GM12801 (cell line): Measurements from ENCODE around the gene CDK2AP2.

Experiments used
- TF ChIP-seq, protein P1 (sequence below): IDR thresholded peaks from one replicate; pipeline ENCODE4 v1.5.1; 2011; ENCODE audit warnings: control low read depth; ENCODE audit not compliant: insufficient read length; ENCODE audit errors: extremely low read depth

The CDK2AP2 gene

DNA sequence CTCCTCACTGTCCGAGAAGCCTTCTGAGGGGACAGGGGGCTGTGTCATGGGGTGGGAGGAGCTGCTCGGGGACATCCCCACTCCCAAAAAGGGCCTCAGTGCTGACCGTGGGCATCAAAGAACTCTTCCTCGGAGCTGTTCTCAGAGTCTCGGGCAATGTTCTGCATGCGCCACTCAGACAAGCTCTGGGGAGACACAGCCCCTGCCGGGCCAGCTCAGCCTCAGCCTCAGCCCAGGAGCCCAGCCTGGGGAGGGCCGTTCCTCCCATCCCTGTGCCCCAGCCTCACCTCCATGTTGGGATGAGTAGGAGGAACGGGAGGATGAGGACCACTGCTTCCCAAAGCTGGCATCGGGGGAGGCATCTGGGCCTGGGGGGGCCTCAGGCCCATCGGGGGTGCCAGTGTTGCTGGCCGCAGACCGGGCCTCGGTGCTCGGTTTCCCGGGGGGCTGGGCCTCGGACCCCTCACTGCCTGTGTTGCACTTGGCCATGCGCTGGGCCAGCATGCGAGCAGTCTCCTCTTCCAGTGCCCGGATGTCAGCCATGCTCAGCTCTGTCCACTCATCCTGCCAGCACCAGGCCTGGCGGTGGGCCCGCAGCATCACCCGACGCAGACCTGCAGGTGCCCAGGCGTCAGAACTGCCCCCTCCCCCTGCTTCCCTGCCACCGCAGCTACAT lies 8.0 kb downstream of the CDK2AP2 start:
- TF ChIP-seq, protein P1, sequence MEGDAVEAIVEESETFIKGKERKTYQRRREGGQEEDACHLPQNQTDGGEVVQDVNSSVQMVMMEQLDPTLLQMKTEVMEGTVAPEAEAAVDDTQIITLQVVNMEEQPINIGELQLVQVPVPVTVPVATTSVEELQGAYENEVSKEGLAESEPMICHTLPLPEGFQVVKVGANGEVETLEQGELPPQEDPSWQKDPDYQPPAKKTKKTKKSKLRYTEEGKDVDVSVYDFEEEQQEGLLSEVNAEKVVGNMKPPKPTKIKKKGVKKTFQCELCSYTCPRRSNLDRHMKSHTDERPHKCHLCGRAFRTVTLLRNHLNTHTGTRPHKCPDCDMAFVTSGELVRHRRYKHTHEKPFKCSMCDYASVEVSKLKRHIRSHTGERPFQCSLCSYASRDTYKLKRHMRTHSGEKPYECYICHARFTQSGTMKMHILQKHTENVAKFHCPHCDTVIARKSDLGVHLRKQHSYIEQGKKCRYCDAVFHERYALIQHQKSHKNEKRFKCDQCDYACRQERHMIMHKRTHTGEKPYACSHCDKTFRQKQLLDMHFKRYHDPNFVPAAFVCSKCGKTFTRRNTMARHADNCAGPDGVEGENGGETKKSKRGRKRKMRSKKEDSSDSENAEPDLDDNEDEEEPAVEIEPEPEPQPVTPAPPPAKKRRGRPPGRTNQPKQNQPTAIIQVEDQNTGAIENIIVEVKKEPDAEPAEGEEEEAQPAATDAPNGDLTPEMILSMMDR = no peak

DNA sequence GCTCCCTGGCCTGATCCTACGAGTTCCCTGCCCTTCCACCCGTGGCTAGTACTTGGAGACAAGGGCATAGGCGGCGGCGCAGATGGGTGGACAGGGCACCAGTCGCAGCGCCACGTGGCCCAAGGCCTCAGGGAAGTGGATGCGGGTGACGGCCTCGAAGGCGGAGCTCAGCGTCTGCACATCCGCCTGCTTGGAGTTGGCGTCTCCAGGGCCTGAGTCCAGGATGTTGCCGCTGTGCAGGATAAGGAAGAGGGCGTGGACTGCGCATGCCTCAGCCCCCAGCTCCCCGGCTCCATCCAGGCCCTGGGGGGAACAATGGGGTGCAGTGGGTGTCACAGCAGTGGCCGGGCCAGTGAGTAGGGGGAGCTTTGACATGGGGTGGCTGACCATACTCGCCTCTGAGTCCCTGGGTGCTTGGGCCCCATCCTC lies 9.4 kb downstream of the CDK2AP2 start:
- TF ChIP-seq, protein P1 = no peak

DNA sequence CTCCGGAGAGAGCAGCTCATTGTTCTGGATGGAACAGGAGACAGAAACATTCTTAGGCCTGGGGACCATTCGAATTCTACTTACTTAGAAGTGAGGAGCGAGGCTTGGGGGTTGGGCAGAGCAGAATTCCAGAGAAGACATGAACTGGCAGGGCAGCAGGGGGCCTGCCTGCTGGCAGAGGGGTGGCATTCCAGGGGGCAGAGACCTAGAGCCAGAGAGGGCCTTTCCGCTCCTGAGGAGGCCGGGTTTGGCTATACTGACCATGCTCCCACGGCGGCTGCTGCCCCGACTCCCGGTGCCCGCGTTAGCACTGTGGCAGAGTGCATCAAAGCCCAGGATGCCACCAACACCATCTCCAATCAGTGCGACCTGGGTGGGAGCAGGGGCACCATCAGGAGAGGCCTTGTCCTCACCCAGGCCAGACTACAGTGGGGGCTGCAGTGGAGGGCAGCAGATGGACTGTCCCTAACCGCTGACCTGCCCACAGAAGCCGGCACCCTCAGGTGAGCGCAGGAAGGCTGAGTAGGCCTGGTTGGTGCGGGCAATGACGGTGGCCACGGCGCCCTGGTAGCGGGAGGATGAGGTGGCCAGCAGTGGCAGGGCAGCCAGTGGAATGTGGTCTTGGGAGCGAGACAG lies 10.2 kb downstream of the CDK2AP2 start:
- TF ChIP-seq, protein P1 = no peak

- TF ChIP-seq, protein P1 = no peak
Measured at GRCh38 chr11:67496113-67496512, 11.8 kb downstream of the CDK2AP2 start.

- TF ChIP-seq, protein P1 = no peak
Measured at GRCh38 chr11:67495234-67496005, 12.5 kb downstream of the CDK2AP2 start.

DNA sequence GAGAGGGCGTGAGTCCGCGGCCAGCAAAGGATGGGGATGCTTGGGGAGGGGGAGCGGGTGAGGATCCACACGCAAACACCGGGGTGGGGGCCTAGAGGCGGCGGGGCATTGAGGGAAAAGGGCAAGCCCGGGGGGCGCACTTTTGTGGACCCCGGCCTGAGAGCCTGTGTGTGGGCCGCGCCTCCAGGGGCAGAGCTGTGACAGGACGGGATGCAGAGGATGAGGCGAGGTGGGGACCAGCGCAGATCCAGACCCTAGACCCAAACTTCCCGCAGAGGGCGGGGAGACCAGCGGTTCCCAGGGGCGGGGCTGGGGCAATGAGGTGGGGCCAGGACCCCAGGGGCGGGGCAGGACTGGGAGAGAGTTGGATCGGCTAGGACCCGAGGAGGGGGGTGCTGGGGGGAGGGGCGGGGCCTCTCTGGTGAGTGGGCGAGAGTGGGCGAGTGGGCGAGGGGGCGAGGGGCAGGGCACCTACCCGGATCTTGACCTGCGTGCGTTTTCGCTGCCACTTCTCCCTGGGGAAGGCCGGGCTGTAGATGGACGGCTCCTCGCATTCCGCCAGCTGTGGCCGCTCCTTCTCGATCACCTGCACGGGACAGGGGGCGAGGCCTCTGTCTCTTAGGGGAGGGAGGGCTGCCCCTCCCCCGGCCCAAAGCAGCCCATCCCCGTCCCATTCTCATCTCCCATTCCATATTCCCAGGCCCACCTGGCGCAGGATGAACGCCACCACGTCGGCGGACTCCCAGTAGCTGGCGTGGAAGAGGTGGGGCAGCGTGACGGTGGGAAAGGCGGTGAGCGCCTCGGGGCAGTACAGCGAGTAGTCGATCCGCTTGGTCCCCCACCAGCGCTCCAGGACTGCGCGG lies 13.4 kb downstream of the CDK2AP2 start:
- TF ChIP-seq, protein P1 = no peak
